Sigmoid colon (tissue), 7 donors: Measurements from ENCODE around the gene WFIKKN1. TPM values are rescaled to one million over a fixed set of nuclear protein-coding genes. Genes with fewer than 3 reads are reported as not detected.

Experiments used
- DNase-seq: peaks from one replicate; pipeline ENCODE4 v3.0.0-alpha.2; 2019
- H3K27ac ChIP-seq, 4 donors: fragments of 200-600 bp; sonication (generic); one replicate each; pipeline ENCODE4 v1.5.1; 2016 to 2019; ENCODE audit warnings: mild to moderate bottlenecking in 1 of 4
- H3K27me3 ChIP-seq, 3 donors: fragments of 200-600 bp; sonication (generic); one replicate each; pipeline ENCODE4 v1.5.1; 2019; ENCODE audit warnings: mild to moderate bottlenecking in 1 of 3
- H3K36me3 ChIP-seq, 4 donors: fragments of 200-600 bp; sonication (generic); one replicate each; pipeline ENCODE4 v1.5.1; 2016 to 2019
- H3K4me1 ChIP-seq, 4 donors: fragments of 200-600 bp; sonication (generic); one replicate each; pipeline ENCODE4 v1.5.1; 2017 to 2019
- H3K4me3 ChIP-seq, 4 donors: fragments of 200-600 bp; sonication (generic); one replicate each; pipeline ENCODE4 v1.5.1; 2017 to 2019; ENCODE audit warnings: mild to moderate bottlenecking in 2 of 4, moderate library complexity in 1 of 4
- H3K9me3 ChIP-seq, 4 donors: fragments of 200-600 bp in 3 of 4; sonication (generic) in 3 of 4; one replicate each; pipeline versions ENCODE4 v1.5.1 to v1.6.1; 2013 to 2019
- CTCF ChIP-seq, 4 experiments: fragments of 450-650 bp in 3 of 4; fragments of 200-600 bp in 1 of 4; IDR thresholded peaks; one replicate each; pipeline ENCODE4 v1.5.1; 2016 to 2019; ENCODE audit warnings: antibody characterized with exemption in 4 of 4, mild to moderate bottlenecking in 3 of 4, moderate library complexity in 2 of 4
- EP300 ChIP-seq, 4 donors: sonication (generic); formaldehyde crosslinking; IDR thresholded peaks; one replicate each; pipeline ENCODE4 v1.6.1; 2017; ENCODE audit warnings: antibody characterized with exemption in 4 of 4
- POLR2A ChIP-seq, 2 donors: fragments of 450-650 bp; IDR thresholded peaks; one replicate each; pipeline ENCODE4 v1.6.1; 2016; ENCODE audit warnings: antibody characterized with exemption in 2 of 2, mild to moderate bottlenecking in 2 of 2, moderate library complexity in 2 of 2
- POLR2AphosphoS5 ChIP-seq, 4 donors: sonication (generic); formaldehyde crosslinking; IDR thresholded peaks; one replicate each; pipeline ENCODE4 v1.6.1; 2017; ENCODE audit warnings: antibody characterized with exemption in 4 of 4
- WGBS, 2 donors: extraction: QIAGEN DNeasy Blood & Tissue Kit; methylation state at CpG; one replicate each; pipeline ENCODE4 v1.1.7; 2013; 5-methylcytosine and 5-hydroxymethylcytosine counted together
- intact Hi-C: fragments of 100-400 bp; cut with DNase I; formaldehyde crosslinking; loops from one replicate; pipeline ENCODE4 v1.15.1; 2023
- polyA plus RNA-seq, 3 donors: library from polyadenylated mRNA; stranded (reverse); fragments of 200-250 nt; gene quantifications; one replicate each; pipeline ENCODE4 v1.2.3, GENCODE V29; 2013
- total RNA-seq, 4 donors: library from RNA; depleted of rRNA; stranded (reverse); fragments of >200 nt; gene quantifications; one replicate each; pipeline ENCODE4 v1.1.0, GENCODE V29; 2016
- donor health status: healthy with polysubstance abuse.
- donor health status: Bipolar disorder and iron deficiency.
- donor health status: healthy.

Gene WFIKKN1
- total and polyA plus RNA-seq, 7 donors, result 0.27 to 1.4 (median 0.49) TPM

- Histone ChIP-seq H3K4me1 (peaks cover 0 to 15% (median 10%) of the 10 kb centered on the region in 4 donors), H3K36me3 (peaks cover 0 to 4% (median 0%) of the 10 kb centered on the region in 4 donors), H3K9me3 (no peaks in the 10 kb centered on the region), H3K27me3 (no peaks in the 10 kb centered on the region), H3K27ac (no peak overlapping the region), H3K4me3 (no peak overlapping the region)
- DNase-seq, result peak; percentile 58
- no peak for TF ChIP-seq EP300 (IDR thresholded peaks at IDR 0.05)
- no peak for TF ChIP-seq CTCF (IDR thresholded peaks at IDR 0.05)
- no peak for TF ChIP-seq POLR2A (IDR thresholded peaks at IDR 0.05)
- TF ChIP-seq POLR2AphosphoS5 (IDR thresholded peaks at IDR 0.05), result no peak
- 91 to 94% methylated on average over 20 of the region's 20 CpGs for WGBS, 2 donors
- intact Hi-C loops, result no loop called here
Observed at GRCh38 chr16:619476-620100, 11.2 kb upstream of the WFIKKN1 start.

GRCh38 chr16:620700-621525 lies 9.9 kb upstream of the WFIKKN1 start:
- DNase-seq, result no peak
- no peak for TF ChIP-seq POLR2AphosphoS5 (IDR thresholded peaks at IDR 0.05)
- no peak for TF ChIP-seq CTCF (IDR thresholded peaks at IDR 0.05)
- TF ChIP-seq POLR2A (IDR thresholded peaks at IDR 0.05), result no peak
- no peak for TF ChIP-seq EP300 (IDR thresholded peaks at IDR 0.05)
- Histone ChIP-seq H3K27me3 (no peaks in the 10 kb centered on the region), H3K36me3 (peaks cover 0 to 5% (median 3%) of the 10 kb centered on the region in 4 donors), H3K4me3 (no peak overlapping the region), H3K4me1 (peaks cover 0 to 15% (median 10%) of the 10 kb centered on the region in 4 donors), H3K9me3 (no peaks in the 10 kb centered on the region), H3K27ac (peak overlapping the region in 1 of 4 donors; percentile 73)
- intact Hi-C loops, result no loop called here
- WGBS, 2 donors, result 88 to 93% methylated on average over 41 of the region's 41 CpGs

GRCh38 chr16:621526-622105 lies 9.2 kb upstream of the WFIKKN1 start:
- H3K4me1 ChIP-seq, result peaks cover 0 to 20% (median 14%) of the 10 kb centered on the region in 4 donors
- intact Hi-C loops, result no loop called here
- 74 to 84% methylated on average over 21 of the region's 21 CpGs for WGBS, 2 donors
- peak; percentile 64 for DNase-seq
- no peaks in the 10 kb centered on the region for H3K27me3 ChIP-seq
- peak overlapping the region; percentile 42 to 73 (median 70) for H3K27ac ChIP-seq
- no peak for TF ChIP-seq POLR2AphosphoS5 (IDR thresholded peaks at IDR 0.05)
- TF ChIP-seq CTCF (IDR thresholded peaks at IDR 0.05), result no peak
- no peak for TF ChIP-seq EP300 (IDR thresholded peaks at IDR 0.05)
- no peak for TF ChIP-seq POLR2A (IDR thresholded peaks at IDR 0.05)
- H3K4me3 ChIP-seq, result peak overlapping the region in 2 of 4 donors; percentile 11 to 16
- H3K36me3 ChIP-seq, result peaks cover 0 to 8% (median 6%) of the 10 kb centered on the region in 4 donors
- no peaks in the 10 kb centered on the region for H3K9me3 ChIP-seq

GRCh38 chr16:622920-623280 lies 7.9 kb upstream of the WFIKKN1 start:
- no peak overlapping the region for H3K4me3 ChIP-seq
- H3K9me3 ChIP-seq, result no peaks in the 10 kb centered on the region
- TF ChIP-seq POLR2A (IDR thresholded peaks at IDR 0.05), result no peak
- no peak for TF ChIP-seq EP300 (IDR thresholded peaks at IDR 0.05)
- TF ChIP-seq CTCF (IDR thresholded peaks at IDR 0.05), result no peak
- no peak for TF ChIP-seq POLR2AphosphoS5 (IDR thresholded peaks at IDR 0.05)
- no peaks in the 10 kb centered on the region for H3K27me3 ChIP-seq
- peaks cover 0 to 15% (median 8%) of the 10 kb centered on the region in 4 donors for H3K36me3 ChIP-seq
- DNase-seq, result peak; percentile 66
- peaks cover 0 to 30% (median 21%) of the 10 kb centered on the region in 4 donors for H3K4me1 ChIP-seq
- intact Hi-C loops, result no loop called here
- H3K27ac ChIP-seq, result peak overlapping the region in 3 of 4 donors; percentile 69 to 73 (median 71)
- 92 to 96% methylated on average over 17 of the region's 17 CpGs for WGBS, 2 donors
